PC-3 (cell line): ENCODE measurements around the gene ACTMAP.

Experiments
- CTCF ChIP-seq: fragments of 300-600 bp; sonication (generic); conservative IDR thresholded peaks from 2 replicates; pipeline ENCODE4 v1.5.1; 2017; ENCODE audit warnings: antibody characterized with exemption, low read depth, mild to moderate bottlenecking, low read length
- EZH2 ChIP-seq: fragments of 300-600 bp; sonication (generic); IDR thresholded peaks from one replicate; pipeline ENCODE4 v1.6.1; 2017; ENCODE audit warnings: antibody characterized with exemption, mild to moderate bottlenecking, low read length; ENCODE audit not compliant: unreplicated experiment
- EZH2phosphoT487 ChIP-seq: fragments of 300-600 bp; sonication (generic); IDR thresholded peaks from 2 replicates; pipeline ENCODE4 v1.6.1; 2018; ENCODE audit warnings: mild to moderate bottlenecking, antibody characterized with exemption, low read length, borderline replicate concordance

DNA sequence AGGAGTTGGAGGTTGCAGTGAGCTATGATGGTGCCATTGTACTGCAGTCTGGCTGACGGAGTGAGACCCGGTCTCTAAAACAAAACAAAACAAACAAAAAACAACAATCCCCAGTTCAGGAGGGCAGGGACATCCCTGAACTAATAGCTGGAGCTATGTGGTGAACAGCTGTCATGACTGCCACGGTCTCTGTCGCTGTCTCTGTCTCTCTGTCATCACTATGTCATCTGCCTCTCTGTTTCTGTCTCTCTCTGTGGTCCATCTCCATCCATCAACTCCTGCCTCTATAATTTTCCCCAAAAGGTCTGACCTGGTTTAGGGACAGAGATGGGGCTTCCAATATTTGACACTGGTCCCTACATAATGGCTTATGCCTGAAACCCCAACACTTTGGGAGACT, 26.0 kb downstream of the ACTMAP start:
- TF ChIP-seq CTCF (no peak), EZH2phosphoT487 (no peak), EZH2 (no peak)
